Panc1 (cell line): ENCODE measurements around the gene MYH11. TPM values are rescaled to one million over a fixed set of nuclear protein-coding genes. Genes with fewer than 3 reads are reported as not detected.

Experiments
- ATAC-seq: fragments of 200-7000 bp; cut with Tn5 transposase; 2 replicates; pipeline ENCODE4 v1.9.1; 2020; ENCODE audit warnings: mild to moderate bottlenecking, moderate library complexity
- BruUV-seq: library from RNA; stranded (reverse); fragments of 400-500 nt; replicated peaks from 2 replicates; lab custom pipeline; 2021; lab: Mats Ljungman, UMichigan
- CTCF ChIA-PET: fragments of 300-600 bp; sonication (Branson Sonifier 250); formaldehyde crosslinking; loops from one replicate; lab custom pipeline; 2022; ENCODE audit warnings: antibody characterized with exemption; lab: Charles Lee
- POLR2A ChIA-PET: fragments of 300-600 bp; sonication (Branson Sonifier 250); formaldehyde crosslinking; loops from one replicate; lab custom pipeline; 2022; ENCODE audit warnings: antibody characterized with exemption; lab: Charles Lee
- DNase-seq: peaks from one replicate; pipeline ENCODE4 v3.0.0-alpha.2; 2010; ENCODE audit warnings: low read depth, low spot score
- H3K27ac ChIP-seq: 2 replicates; pipeline ENCODE4 v1.5.1; 2011; ENCODE audit warnings: mild to moderate bottlenecking, low read length, inconsistent platforms
- H3K27me3 ChIP-seq: fragments of 200-500 bp; sonication (Bioruptor generic); 2 replicates; pipeline ENCODE4 v1.6.0; 2014; ENCODE audit warnings: low read length, inconsistent platforms; ENCODE audit not compliant: control insufficient read depth, insufficient read depth
- H3K36me3 ChIP-seq: fragments of 200-500 bp; sonication (Bioruptor generic); 2 replicates; pipeline ENCODE4 v1.5.1; 2014; ENCODE audit warnings: inconsistent platforms, mild to moderate bottlenecking, low read length, moderate library complexity; ENCODE audit not compliant: control insufficient read depth, insufficient read depth
- H3K4me1 ChIP-seq: 2 replicates; pipeline ENCODE4 v1.5.1; 2011; ENCODE audit warnings: inconsistent platforms, mild to moderate bottlenecking, low read length, moderate library complexity; ENCODE audit not compliant: control insufficient read depth, insufficient read depth
- H3K4me3 ChIP-seq, 2 experiments: 2 replicates each; pipeline ENCODE4 v1.5.1; 2011 to 2012; ENCODE audit warnings: low read depth in 2 of 2, low read length in 2 of 2, mild to moderate bottlenecking in 2 of 2, inconsistent platforms in 1 of 2, moderate library complexity in 1 of 2
- H3K9me3 ChIP-seq: fragments of 200-500 bp; sonication (Bioruptor generic); 2 replicates; pipeline ENCODE4 v1.5.1; 2014; ENCODE audit warnings: low read depth, mild to moderate bottlenecking, inconsistent platforms, low read length, moderate library complexity; ENCODE audit not compliant: control insufficient read depth, insufficient read depth
- CTCF ChIP-seq: fragments of 450-650 bp; IDR thresholded peaks from 2 replicates; pipeline ENCODE4 v1.5.1; 2017; ENCODE audit warnings: mild to moderate bottlenecking
- POLR2AphosphoS5 ChIP-seq: IDR thresholded peaks from 2 replicates; pipeline ENCODE4 v1.6.1; 2012; ENCODE audit warnings: mild to moderate bottlenecking, low read depth, low read length, moderate library complexity
- REST ChIP-seq, 2 experiments: IDR thresholded peaks; 2 replicates each; pipeline ENCODE4 v1.6.1; 2011 to 2012; ENCODE audit warnings: low read depth in 2 of 2, control low read depth in 1 of 2, low read length in 1 of 2, mild to moderate bottlenecking in 1 of 2, moderate library complexity in 1 of 2; ENCODE audit not compliant: insufficient read depth in 1 of 2
- SIN3A ChIP-seq: IDR thresholded peaks from 2 replicates; pipeline ENCODE4 v1.6.1; 2012; ENCODE audit warnings: low read depth, mild to moderate bottlenecking, low read length, moderate library complexity, borderline replicate concordance; ENCODE audit not compliant: insufficient read depth
- TCF7L2 ChIP-seq: IDR thresholded peaks from 2 replicates; pipeline ENCODE4 v1.6.1; 2011; ENCODE audit warnings: mild to moderate bottlenecking, low read depth, low read length, inconsistent platforms
- in situ Hi-C: cut with HindIII; loops from 2 replicates; pipeline ENCODE4 v1.10.0; 2016; ENCODE audit warnings: low sequenced_read_pairs, low pct_unique_long_range_greater_than_20kb
- intact Hi-C: fragments of 100-400 bp; cut with micrococcal nuclease; formaldehyde crosslinking; loops from one replicate; pipeline ENCODE4 v1.10.0; 2022; ENCODE audit not compliant: unreplicated experiment
- total RNA-seq: library from RNA; stranded (reverse); gene quantifications from one replicate; pipeline ENCODE4 v1.2.1, GENCODE V29; 2021; ENCODE audit not compliant: unreplicated experiment

The MYH11 gene
- total RNA-seq, 1 experiment from 2014 or later, result 0.51 TPM

DNA sequence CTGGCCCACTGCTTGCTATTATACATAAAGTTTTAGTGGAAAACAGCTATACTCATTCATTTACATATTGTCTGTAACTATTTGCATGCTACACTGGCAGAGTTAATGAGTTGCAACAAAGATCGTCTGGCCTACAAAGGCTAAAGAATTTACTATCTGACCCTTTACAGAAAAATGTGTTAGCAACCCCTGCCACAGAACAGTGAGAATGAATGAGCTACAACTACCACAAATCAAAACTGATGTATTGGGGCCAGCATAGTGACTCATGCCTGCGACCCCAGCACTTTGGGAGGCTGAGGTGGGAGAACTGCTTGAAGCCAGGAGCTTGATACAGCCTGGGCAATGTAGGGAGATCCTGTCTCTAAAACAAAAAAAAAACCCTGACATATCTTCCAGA is 92.7 kb downstream of the MYH11 start:
- intact Hi-C loops, result loop anchor here (2.0 kb wide), 1 partner anchor 363 kb away; no protein-coding TSS in a partner anchor
- in situ Hi-C loops, result no loop called here
- Histone ChIP-seq H3K27ac (no peak overlapping the region), H3K27me3 (no peaks in the 10 kb centered on the region; the same call in 1 of the 2 replicates), H3K9me3 (no peaks in the 10 kb centered on the region), H3K4me1 (no peaks in the 10 kb centered on the region), H3K4me3 (no peak overlapping the region), H3K36me3 (no peaks in the 10 kb centered on the region)
- DNase-seq, result no peak
- ChIA-PET CTCF (interaction anchor here (1.0 to 1.4 kb wide), 2 partner anchors 9 to 59 kb away, joined by 4 to 5 read pairs; no protein-coding TSS in a partner anchor), POLR2A (no interaction called here)
- TF ChIP-seq POLR2AphosphoS5, result no peak
- no peak for TF ChIP-seq TCF7L2
- TF ChIP-seq SIN3A, result no peak
- TF ChIP-seq REST (IDR thresholded peaks at IDR 0.05; ENCODE audit: insufficient read depth in 1 of 2, low read depth in 2 of 2, low read length in 1 of 2), result no peak
- TF ChIP-seq CTCF, result no peak
- BruUV-seq, result no TSS peak
- no peak for ATAC-seq

DNA sequence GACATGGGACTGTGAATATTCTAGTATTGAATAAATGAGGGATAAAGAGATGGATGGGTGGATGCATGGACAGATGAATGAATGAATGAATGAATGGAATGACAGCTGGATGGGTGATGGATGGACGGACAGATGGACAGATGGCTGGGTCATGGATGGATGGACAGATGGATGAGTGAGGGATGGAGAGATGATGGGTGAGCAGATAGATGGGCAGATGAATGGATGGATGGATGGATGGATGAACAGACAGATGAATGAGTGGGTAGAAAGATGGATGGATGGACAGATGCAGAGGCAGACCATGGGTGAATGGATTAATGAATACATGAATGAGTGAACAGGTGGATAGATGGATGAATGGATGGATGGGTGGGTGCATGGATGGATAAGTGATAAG is 96.7 kb downstream of the MYH11 start:
- POLR2A ChIA-PET, result no interaction called here
- no TSS peak for BruUV-seq
- no peak overlapping the region for H3K4me3 ChIP-seq
- intact Hi-C loops, result no loop called here
- no peaks in the 10 kb centered on the region for H3K4me1 ChIP-seq
- no peak for TF ChIP-seq POLR2AphosphoS5
- TF ChIP-seq CTCF, result no peak
- TF ChIP-seq REST (IDR thresholded peaks at IDR 0.05; ENCODE audit: insufficient read depth in 1 of 2, low read depth in 2 of 2, low read length in 1 of 2), result no peak
- TF ChIP-seq TCF7L2, result no peak
- TF ChIP-seq SIN3A, result no peak
- H3K27me3 ChIP-seq, result no peaks in the 10 kb centered on the region; the same call in 1 of the 2 replicates
- no peaks in the 10 kb centered on the region for H3K36me3 ChIP-seq
- no peak for ATAC-seq
- in situ Hi-C loops, result no loop called here
- no peak overlapping the region for H3K27ac ChIP-seq
- CTCF ChIA-PET, result interaction anchor here (0.6 kb wide), 2 partner anchors 18 to 43 kb away, joined by 3 to 5 read pairs; no protein-coding TSS in a partner anchor
- DNase-seq, result no peak
- no peaks in the 10 kb centered on the region for H3K9me3 ChIP-seq
